ES-I3 (cell line): ENCODE data around the gene TH.

Experiments used
- H3K36me3 ChIP-seq: 2 replicates; pipeline ENCODE4 v1.6.1; 2013; ENCODE audit warnings: mild to moderate bottlenecking, low read length, control low read depth, moderate library complexity; ENCODE audit not compliant: insufficient read depth
- H3K4me1 ChIP-seq: 2 replicates; pipeline ENCODE4 v1.6.1; 2013; ENCODE audit warnings: mild to moderate bottlenecking, control low read depth, low read length; ENCODE audit not compliant: insufficient read depth
- H3K9ac ChIP-seq: 2 replicates; pipeline ENCODE4 v1.6.1; 2013; ENCODE audit warnings: low read depth, mild to moderate bottlenecking, low read length, moderate library complexity
- H3K9me3 ChIP-seq: 2 replicates; pipeline ENCODE4 v1.6.1; 2013; ENCODE audit warnings: mild to moderate bottlenecking, low read length, moderate library complexity; ENCODE audit not compliant: control insufficient read depth, insufficient read depth

TH gene

DNA sequence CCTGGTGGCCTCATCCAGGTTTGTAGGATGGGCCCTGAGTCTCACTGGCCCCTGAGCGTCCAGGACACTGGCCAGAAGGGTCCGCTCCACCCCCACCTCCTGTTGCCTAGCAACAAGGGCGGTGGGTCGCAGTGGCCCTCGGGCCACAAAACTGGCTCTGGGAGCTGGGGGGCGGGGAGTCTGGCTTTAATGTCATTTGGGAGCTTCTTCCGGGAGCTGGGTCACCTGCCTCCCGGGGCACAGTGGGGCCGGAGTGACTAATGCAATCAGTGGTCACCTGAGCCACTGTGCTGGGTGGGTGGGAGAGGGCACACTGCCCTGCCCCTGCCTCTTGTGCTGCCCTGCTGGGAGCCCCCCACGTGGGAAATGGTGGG is 2.6 kb downstream of the TH start:
- Histone ChIP-seq H3K4me1 (no peaks in the 10 kb centered on the region; the same call in 1 of the 2 replicates), H3K9ac (no peak overlapping the region), H3K9me3 (no peaks in the 10 kb centered on the region), H3K36me3 (no peaks in the 10 kb centered on the region)

DNA sequence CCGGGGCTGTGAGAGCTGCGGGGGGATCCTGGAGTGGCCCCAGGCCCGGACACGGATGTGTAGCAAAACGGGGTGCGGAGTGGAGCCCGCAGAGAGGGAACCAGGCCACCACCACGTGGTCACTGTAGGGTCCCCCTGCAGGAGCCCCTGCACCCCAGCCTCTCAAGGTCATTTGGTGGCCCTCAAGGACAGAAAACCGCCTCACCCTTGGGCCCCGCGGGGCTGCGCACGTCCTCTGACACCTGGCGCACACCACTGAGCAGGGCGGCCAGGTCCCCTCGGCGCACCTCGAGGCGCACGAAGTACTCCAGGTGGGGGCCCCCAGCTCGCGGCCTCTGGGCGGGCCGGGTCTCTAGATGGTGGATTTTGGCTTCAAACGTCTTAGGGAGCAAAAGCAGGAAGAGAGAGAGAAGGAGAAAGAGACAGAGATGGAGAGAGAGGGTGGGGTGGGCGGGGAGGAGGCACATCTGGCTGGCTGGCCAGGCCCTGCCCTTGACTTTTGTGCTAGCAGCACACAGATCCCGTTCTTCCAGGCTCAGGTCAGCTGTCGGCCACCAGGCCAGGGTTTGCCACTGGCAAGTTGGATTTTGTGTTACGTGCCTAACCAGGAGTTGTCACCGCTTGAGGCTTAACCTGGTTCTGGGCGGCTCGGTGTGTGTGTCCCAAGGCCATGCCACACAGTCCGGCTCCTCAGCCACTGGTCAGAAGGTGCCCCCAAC is 3.2 kb downstream of the TH start:
- Histone ChIP-seq H3K9me3 (no peaks in the 10 kb centered on the region), H3K36me3 (no peaks in the 10 kb centered on the region), H3K4me1 (no peaks in the 10 kb centered on the region; the same call in 1 of the 2 replicates), H3K9ac (no peak overlapping the region)

DNA sequence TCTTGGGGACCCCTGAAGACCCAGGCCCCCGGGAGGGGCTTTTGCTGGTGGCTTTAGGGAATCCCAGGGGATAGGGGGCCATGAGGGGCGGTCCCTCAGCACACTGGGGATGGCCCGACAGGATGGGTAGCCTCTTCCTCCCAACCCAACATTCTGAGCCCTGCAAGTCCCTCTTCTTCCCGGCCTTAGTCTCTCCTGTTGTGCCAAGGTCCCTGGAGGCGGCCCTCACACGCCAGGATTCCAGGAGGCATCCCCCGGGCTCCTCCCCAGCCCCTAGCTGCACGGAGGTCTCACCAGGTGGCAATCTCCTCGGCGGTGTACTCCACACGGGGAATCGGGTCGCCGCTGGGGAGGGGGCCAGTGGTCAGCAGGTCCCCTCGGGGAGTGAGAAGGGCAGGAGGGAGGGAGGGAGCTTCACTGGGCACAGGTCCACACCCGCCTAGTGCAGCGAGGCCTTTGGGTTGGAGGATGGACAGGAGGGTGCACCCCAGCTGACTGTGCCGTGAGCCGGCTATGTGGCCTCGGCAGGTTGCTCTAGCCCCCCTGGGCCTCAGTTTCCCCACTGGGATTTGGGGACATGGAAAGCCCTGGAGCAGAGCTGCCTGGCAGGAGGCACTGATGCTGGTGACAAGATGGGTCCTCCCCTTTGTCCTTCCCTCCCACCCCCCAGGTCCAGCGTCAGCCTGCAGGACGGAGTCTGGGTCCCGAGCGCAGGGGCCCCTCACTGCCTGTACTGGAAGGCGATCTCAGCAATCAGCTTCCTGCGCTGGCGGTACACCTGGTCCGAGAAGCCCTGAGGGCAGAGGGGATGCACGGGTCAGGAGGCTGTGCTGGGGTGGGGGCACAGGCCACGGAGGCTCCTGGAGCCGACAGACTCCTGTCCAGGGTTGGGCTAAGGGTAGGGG is 4.2 kb downstream of the TH start:
- Histone ChIP-seq H3K9me3 (no peaks in the 10 kb centered on the region), H3K4me1 (no peaks in the 10 kb centered on the region; the same call in 1 of the 2 replicates), H3K36me3 (no peaks in the 10 kb centered on the region), H3K9ac (no peak overlapping the region)

DNA sequence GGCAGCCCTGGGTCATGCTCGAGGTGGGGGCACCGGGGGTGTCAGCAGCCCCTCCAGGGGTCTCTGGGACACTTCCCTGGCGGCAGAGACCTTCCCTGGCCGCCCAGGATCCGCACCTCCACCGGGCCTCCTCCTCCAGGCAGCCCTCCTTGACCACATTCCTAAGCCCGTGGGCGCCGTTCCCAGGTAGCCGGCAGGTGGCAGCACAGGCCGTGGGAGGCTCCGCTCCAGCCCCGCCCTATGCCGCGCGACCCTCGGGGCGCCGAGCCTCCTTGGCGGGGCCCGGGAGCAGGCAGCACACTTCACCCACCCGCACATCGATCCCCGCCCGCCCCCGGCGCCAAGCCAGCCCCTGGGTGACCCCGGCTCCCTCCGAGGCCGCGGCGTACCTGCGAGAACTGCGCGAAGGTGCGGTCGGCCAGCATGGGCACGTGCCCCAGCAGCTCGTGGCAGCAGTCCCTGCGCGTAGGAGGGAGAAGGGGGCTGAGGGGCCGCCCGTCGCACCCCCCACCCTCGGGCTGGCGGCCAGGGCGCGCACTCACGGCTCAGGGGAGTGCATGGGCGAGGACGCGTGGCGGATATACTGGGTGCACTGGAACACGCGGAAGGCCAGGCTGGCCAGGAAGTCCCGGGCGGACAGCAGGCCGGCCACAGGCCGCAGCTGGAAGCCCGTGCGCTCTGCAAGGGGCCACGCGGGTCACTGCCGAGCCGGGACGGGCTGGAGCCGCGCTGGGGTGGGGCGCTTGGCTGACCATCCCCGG is 5.3 kb downstream of the TH start:
- Histone ChIP-seq H3K9ac (no peak overlapping the region), H3K36me3 (no peaks in the 10 kb centered on the region), H3K4me1 (no peaks in the 10 kb centered on the region; the same call in 1 of the 2 replicates), H3K9me3 (no peaks in the 10 kb centered on the region)

DNA sequence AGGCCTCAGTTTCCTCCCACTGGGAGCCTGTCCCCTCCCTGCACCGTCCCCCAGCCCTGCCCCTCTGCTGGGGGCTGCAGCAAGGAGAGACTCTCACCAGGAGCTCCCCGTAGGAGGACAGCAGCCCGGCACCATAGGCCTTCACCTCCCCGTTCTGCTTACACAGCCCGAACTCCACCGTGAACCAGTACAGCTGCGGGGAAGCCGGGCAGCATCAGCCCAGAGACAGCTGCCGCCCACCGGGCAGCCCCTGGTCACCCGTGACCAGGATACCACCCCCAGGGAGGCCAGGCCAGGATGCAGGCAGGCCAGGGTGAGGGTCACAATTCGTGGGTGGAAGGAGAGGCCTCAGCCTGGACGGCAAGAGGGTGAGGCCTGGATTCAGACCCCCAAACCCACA is 6.0 kb downstream of the TH start:
- Histone ChIP-seq H3K4me1 (no peaks in the 10 kb centered on the region; the same call in 1 of the 2 replicates), H3K36me3 (no peaks in the 10 kb centered on the region), H3K9me3 (no peaks in the 10 kb centered on the region), H3K9ac (no peak overlapping the region)

DNA sequence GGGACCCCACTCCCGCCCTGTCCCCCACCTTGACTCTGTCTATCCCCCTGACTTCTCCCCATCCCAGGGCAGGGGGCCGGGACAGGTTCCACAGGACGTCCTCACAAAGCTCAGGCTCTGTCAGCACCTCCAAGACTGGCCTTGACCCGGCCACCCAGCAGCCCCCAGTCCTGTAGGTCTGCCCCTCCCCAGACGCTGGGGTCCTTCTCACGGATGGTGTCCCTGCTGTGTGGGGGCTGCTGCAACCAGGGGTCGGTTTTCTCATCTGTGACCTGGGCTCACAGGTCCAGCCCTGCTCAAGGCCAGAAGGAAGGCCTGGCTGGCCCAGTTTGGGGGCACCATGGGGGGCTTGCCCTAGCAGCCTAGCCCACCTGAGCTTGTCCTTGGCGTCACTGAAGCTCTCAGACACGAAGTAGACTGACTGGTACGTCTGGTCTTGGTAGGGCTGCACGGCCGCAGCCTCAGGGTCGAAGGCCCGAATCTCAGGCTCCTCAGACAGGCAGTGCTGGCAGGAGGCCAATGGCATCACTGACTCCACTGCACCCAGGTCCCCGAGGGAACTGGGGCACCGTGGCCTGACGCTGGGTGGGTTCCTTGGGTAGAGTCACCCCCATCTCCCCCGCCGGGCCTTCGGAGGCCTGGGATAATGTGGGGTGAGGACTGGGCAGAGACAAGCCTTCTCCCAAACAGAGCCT is 6.6 kb downstream of the TH start:
- H3K4me1 ChIP-seq, result no peaks in the 10 kb centered on the region; the same call in 1 of the 2 replicates
- H3K36me3 ChIP-seq, result no peaks in the 10 kb centered on the region

DNA sequence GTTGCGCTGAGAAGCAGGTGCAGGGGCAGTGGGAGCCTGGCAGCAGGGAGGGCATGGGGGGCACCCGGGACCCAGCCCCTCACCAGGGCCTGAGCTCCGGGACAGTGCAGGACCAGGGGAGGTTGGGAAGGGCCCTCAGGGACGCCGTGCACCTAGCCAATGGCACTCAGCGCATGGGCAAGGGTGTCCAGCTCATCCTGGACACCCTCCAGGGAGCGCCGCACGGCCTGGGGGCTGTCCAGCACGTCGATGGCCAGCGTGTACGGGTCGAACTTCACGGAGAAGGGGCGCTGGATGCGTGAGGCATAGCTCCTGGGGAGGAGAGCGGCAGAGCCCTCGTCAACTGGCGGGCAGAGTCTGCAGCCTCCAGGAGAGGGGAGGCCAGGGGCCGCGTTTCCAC is 7.5 kb downstream of the TH start:
- Histone ChIP-seq H3K4me1 (no peaks in the 10 kb centered on the region; the same call in 1 of the 2 replicates), H3K9ac (no peak overlapping the region)

More for the DNA sequence above, 6.6 kb downstream of the TH start:
- Histone ChIP-seq H3K9me3 (no peaks in the 10 kb centered on the region), H3K9ac (no peak overlapping the region)

DNA sequence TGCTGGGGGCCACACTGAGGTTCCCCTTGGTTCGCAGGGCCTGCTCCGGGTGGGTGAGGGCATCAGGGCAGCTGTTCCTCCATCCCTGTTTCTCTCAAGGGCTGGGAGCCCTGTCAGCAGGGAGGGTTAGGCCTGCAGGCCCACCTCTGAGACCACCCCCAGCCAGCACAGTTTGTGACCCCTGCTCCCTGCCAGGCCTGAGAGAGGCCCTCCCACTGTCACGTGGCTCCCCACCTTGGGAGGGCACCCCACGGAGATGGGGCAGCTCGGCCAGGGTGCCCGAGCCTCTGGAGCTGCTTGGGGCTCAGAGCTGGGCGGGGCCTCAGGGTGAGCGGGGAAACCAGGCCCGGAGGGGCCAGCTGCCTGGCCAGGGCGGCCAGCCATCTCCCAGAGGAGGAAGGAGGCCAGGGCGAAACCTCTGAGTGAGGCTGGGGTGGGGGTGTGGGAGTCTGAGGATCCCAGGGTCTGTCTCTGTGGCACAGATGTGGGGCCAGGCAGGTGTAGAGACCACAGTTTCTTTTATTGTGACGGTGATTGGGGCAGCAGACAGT is 8.1 kb downstream of the TH start:
- Histone ChIP-seq H3K9me3 (no peaks in the 10 kb centered on the region), H3K36me3 (no peaks in the 10 kb centered on the region), H3K4me1 (no peaks in the 10 kb centered on the region), H3K9ac (no peak overlapping the region)

More for the DNA sequence above, 7.5 kb downstream of the TH start:
- Histone ChIP-seq H3K36me3 (no peaks in the 10 kb centered on the region), H3K9me3 (no peaks in the 10 kb centered on the region)

DNA sequence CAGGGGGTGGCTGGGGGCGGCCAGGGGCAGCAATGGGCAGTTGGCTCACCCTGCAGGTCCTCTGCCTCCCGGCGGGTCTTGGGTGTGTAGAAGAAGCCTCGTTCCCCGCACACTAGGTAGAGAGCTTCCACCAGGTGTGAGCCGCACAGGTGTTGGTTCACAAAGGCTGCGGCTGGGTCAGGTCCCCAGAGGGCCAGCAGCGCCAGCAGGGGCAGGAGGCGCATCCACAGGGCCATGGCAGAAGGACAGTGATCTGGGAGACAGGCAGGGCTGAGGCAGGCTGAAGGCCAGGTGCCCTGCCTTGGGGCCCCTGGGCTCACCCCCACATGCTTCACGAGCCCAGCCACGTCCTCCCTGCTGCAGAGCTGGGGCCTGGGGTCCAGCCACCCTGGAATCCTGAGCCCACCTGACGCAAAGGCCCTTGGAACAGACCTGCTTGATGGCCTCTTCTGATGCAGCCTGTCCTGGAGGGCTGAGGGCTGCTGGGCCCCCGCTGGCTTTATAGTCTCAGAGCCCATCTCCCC is 10.8 kb downstream of the TH start, which contains the start of gene INS:
TSS of gene INS (minus strand) at position 474 of the 524 bp plus-strand sequence. CDS start at position 236, 238 bp downstream.
- Histone ChIP-seq H3K9ac (no peak within 1 kb of the TSS), H3K4me1 (no peaks in the 10 kb centered on the region), H3K36me3 (no peaks in the 10 kb centered on the region), H3K9me3 (no peaks in the 10 kb centered on the region)

DNA sequence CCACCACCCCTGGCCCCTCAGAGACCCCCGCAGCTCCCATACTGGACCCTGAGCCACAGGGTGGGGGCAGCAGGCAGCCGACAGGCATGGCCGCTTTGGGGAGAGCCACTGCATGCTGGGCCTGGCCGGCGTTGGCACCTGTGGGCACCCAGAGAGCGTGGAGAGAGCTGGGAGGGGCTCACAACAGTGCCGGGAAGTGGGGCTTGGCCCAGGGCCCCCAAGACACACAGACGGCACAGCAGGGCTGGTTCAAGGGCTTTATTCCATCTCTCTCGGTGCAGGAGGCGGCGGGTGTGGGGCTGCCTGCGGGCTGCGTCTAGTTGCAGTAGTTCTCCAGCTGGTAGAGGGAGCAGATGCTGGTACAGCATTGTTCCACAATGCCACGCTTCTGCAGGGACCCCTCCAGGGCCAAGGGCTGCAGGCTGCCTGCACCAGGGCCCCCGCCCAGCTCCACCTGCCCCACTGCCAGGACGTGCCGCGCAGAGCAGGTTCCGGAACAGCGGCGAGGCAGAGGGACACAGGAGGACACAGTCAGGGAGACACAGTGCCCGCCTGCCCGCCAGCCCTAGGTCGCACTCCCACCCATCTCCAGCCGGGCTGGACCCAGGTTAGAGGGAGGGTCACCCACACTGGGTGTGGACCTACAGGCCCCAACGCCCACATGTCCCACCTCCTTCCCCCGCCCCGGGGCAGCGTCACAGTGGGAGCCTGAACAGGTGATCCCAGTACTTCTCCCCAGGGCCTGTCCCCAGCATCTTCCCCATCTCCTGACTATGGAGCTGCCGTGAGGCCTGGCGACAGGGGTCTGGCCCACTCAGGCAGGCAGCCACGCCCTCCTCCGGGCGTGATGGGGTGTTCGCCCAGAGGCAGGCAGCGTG is 11.8 kb downstream of the TH start:
- H3K9ac ChIP-seq, result no peak overlapping the region
- H3K36me3 ChIP-seq, result no peaks in the 10 kb centered on the region
- no peaks in the 10 kb centered on the region for H3K9me3 ChIP-seq
- no peaks in the 10 kb centered on the region for H3K4me1 ChIP-seq

DNA sequence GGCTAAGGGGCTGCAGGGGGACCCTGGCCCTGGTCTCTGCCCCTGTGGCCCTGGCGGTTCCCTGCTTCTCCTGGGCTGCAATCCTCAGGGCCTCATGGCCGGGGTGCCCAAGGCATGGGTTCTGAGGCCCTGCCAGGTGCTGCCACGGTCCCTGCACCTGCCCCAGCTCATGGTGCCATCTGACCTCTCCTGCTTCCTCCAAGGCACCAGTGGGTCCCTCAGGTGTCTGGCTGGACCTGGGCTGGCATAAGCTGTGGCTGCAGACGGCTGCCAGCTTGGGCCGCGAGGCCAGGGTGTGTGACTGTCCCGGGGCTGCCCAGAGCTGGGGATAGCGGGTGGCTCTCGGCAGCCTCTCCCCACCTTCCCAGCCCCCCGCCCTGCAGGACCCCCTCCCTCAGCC is 12.6 kb downstream of the TH start:
- no peak overlapping the region for H3K9ac ChIP-seq
- no peaks in the 10 kb centered on the region for H3K36me3 ChIP-seq
- H3K9me3 ChIP-seq, result no peaks in the 10 kb centered on the region
- H3K4me1 ChIP-seq, result no peaks in the 10 kb centered on the region

DNA sequence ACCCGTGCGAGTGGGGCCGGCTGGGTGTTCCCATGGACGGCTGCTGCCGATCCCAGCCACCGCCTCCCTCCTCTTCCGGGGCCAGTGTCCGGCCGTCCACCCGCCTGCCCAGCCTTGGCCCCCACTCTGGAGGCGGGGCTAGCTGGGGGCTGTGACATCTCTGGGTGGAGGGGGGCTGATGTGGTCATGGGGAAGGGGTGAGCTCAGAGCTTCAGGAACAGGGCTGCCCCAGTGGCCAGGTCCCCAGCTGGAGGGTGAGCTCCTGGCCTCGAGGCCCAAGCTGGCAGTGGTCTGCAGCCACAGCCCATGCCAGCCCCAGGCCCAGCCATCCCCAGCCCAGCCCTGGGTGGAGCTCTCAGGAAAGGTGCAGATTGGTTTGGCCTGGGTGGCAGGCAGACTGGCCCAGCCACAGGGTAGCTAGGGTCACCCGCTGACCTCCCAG is 13.3 kb downstream of the TH start:
- H3K4me1 ChIP-seq, result no peaks in the 10 kb centered on the region
- no peaks in the 10 kb centered on the region for H3K36me3 ChIP-seq
- no peak overlapping the region for H3K9ac ChIP-seq
- H3K9me3 ChIP-seq, result no peaks in the 10 kb centered on the region
